IPS-20b (cell line): ENCODE data around the gene MAN1A1.

Source experiments
- H3K27ac ChIP-seq: one replicate; pipeline ENCODE4 v1.5.1; 2013; ENCODE audit warnings: low read length
- H3K27me3 ChIP-seq: 2 replicates; pipeline ENCODE4 v1.6.1; 2013; ENCODE audit warnings: mild to moderate bottlenecking, low read length, inconsistent platforms; ENCODE audit not compliant: insufficient read depth
- H3K36me3 ChIP-seq: 2 replicates; pipeline ENCODE4 v1.6.1; 2013; ENCODE audit warnings: low read depth, mild to moderate bottlenecking, inconsistent platforms, low read length, moderate library complexity; ENCODE audit not compliant: insufficient read depth
- H3K4me1 ChIP-seq: 2 replicates; pipeline ENCODE4 v1.6.1; 2013; ENCODE audit warnings: mild to moderate bottlenecking, control low read depth, inconsistent platforms, low read length, moderate library complexity; ENCODE audit not compliant: insufficient read depth
- H3K4me3 ChIP-seq: 2 replicates; pipeline ENCODE4 v1.5.1; 2013; ENCODE audit warnings: mild to moderate bottlenecking, low read length, inconsistent platforms
- H3K9ac ChIP-seq: 2 replicates; pipeline ENCODE4 v1.6.1; 2013; ENCODE audit warnings: low read depth, mild to moderate bottlenecking, inconsistent platforms, low read length, moderate library complexity
- H3K9me3 ChIP-seq: 2 replicates; pipeline ENCODE4 v1.6.1; 2013; ENCODE audit warnings: mild to moderate bottlenecking, low read depth, low read length, inconsistent platforms; ENCODE audit not compliant: insufficient read depth

The MAN1A1 gene

GRCh38 chr6:119234457-119234856 is 115.1 kb downstream of the MAN1A1 start:
- Histone ChIP-seq H3K9ac (no peak overlapping the region), H3K9me3 (no peaks in the 10 kb centered on the region), H3K4me1 (no peaks in the 10 kb centered on the region), H3K27me3 (no peaks in the 10 kb centered on the region), H3K4me3 (no peak overlapping the region), H3K36me3 (no peaks in the 10 kb centered on the region), H3K27ac (no peak overlapping the region)

DNA sequence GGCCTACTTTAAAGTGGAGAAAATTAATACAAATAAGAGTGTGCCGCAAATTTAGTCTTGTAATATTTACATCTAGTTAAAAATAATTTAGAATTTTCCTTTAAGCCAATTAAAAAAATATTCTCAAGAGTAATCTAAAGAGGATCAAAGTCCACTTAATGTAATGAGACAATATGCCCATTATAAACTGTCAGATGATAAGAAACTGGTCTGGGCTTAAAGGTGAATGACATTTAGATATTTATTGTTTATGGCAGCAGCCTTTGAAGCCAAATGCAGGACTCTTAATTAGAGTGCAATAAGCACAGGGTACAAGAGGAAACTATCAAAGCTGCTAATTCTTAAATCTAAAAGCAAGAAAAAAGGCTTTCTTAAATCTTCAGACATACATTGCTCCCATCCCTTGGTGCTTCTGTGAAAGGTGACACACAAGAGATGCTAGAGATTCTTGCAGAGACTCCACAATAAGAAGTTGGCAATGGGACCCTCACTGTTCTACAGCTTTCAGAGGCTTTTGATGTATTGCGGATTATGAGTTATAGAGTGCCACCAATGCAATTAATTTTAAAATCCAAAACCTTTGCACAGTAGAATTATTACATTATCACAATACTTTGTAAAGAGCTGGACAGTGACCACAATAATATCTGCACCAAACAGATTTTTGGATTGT is 116.1 kb downstream of the MAN1A1 start:
- Histone ChIP-seq H3K4me3 (no peak overlapping the region), H3K27me3 (no peaks in the 10 kb centered on the region), H3K27ac (no peak overlapping the region), H3K36me3 (no peaks in the 10 kb centered on the region), H3K9me3 (no peaks in the 10 kb centered on the region), H3K9ac (no peak overlapping the region), H3K4me1 (no peaks in the 10 kb centered on the region)

- no peak overlapping the region for H3K4me3 ChIP-seq
- no peaks in the 10 kb centered on the region for H3K36me3 ChIP-seq
- no peaks in the 10 kb centered on the region for H3K9me3 ChIP-seq
- H3K9ac ChIP-seq, result no peak overlapping the region
- no peak overlapping the region for H3K27ac ChIP-seq
- H3K4me1 ChIP-seq, result no peaks in the 10 kb centered on the region
- H3K27me3 ChIP-seq, result no peaks in the 10 kb centered on the region
Observed at GRCh38 chr6:119231394-119231793, 118.2 kb downstream of the MAN1A1 start.

GRCh38 chr6:119230160-119230559 is 119.4 kb downstream of the MAN1A1 start:
- Histone ChIP-seq H3K27ac (no peak overlapping the region), H3K4me3 (no peak overlapping the region), H3K36me3 (no peaks in the 10 kb centered on the region), H3K9me3 (no peaks in the 10 kb centered on the region), H3K4me1 (no peaks in the 10 kb centered on the region), H3K9ac (no peak overlapping the region), H3K27me3 (no peaks in the 10 kb centered on the region)

GRCh38 chr6:119227377-119227776 is 122.2 kb downstream of the MAN1A1 start:
- Histone ChIP-seq H3K27ac (no peak overlapping the region), H3K27me3 (no peaks in the 10 kb centered on the region), H3K4me3 (no peak overlapping the region), H3K4me1 (no peaks in the 10 kb centered on the region), H3K9me3 (no peaks in the 10 kb centered on the region), H3K9ac (no peak overlapping the region), H3K36me3 (no peaks in the 10 kb centered on the region)

- no peaks in the 10 kb centered on the region for H3K27me3 ChIP-seq
- no peak overlapping the region for H3K9ac ChIP-seq
- H3K9me3 ChIP-seq, result no peaks in the 10 kb centered on the region
- no peak overlapping the region for H3K27ac ChIP-seq
- no peaks in the 10 kb centered on the region for H3K36me3 ChIP-seq
- H3K4me1 ChIP-seq, result no peaks in the 10 kb centered on the region
- no peak overlapping the region for H3K4me3 ChIP-seq
Observed at GRCh38 chr6:119226089-119226488, 123.5 kb downstream of the MAN1A1 start.

GRCh38 chr6:119224095-119224701 is 125.4 kb downstream of the MAN1A1 start:
- Histone ChIP-seq H3K4me1 (no peaks in the 10 kb centered on the region), H3K27ac (no peak overlapping the region), H3K4me3 (no peak overlapping the region), H3K36me3 (no peaks in the 10 kb centered on the region), H3K27me3 (no peaks in the 10 kb centered on the region), H3K9ac (no peak overlapping the region), H3K9me3 (no peaks in the 10 kb centered on the region)

DNA sequence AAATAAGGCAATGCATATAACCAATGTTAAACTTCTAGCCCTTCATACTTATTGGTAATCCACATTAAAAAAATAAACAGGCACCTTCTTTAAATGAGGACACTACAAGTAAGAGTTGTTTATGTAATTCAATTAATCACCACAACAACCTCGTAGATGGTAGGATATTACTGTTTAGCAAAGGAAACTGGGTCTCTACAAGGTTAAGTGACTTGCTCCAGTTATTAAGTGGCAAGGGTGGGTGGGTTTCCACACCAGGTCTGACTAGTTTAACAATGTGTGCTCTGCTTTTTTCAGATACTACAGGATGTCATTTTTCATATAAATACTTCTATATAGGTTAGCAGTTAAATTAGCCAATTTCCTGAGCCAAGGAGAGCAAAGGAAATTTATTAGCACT is 129.1 kb downstream of the MAN1A1 start:
- Histone ChIP-seq H3K27me3 (no peaks in the 10 kb centered on the region), H3K4me3 (no peak overlapping the region), H3K4me1 (no peaks in the 10 kb centered on the region), H3K9me3 (no peaks in the 10 kb centered on the region), H3K27ac (no peak overlapping the region), H3K9ac (no peak overlapping the region), H3K36me3 (no peaks in the 10 kb centered on the region)

GRCh38 chr6:119218548-119218947 is 131.0 kb downstream of the MAN1A1 start:
- Histone ChIP-seq H3K4me1 (no peaks in the 10 kb centered on the region), H3K9me3 (no peaks in the 10 kb centered on the region)

DNA sequence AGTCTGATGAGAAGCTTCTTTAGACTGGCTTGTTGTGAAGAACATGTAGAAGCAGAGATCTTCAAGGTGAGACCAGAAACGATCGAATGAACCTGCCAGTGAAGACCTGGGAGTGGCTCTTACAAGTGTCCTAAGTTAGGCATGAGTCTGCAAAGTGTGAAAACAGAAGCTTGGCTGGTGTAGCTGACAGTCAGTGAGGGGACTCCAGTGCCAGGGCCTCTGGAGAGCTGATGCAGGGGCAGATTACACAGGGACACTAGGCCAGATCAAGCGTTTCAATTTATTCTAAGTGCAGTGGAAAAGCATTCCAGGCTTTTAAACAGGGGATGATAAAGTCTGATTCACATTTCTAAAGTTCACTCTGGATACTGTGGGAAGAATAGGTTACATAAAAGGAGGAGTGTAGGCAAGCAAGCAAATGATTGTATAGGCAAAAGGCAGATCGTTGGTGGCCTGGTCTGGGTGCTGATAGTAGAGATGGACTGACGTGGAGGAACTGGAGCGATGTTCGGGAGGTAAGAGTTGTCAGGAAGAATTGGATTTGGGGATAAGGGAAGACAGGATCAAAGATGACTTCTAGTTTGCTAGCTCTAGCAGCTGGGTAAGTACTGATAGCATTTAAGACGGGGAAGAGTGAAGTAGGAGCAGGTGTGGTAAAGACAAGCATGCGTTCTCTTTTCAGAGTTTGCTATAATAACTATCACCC is 133.5 kb downstream of the MAN1A1 start:
- Histone ChIP-seq H3K4me1 (no peaks in the 10 kb centered on the region), H3K9me3 (no peaks in the 10 kb centered on the region), H3K9ac (no peak overlapping the region), H3K27me3 (no peaks in the 10 kb centered on the region), H3K36me3 (no peaks in the 10 kb centered on the region), H3K4me3 (no peak overlapping the region), H3K27ac (no peak overlapping the region)

More at GRCh38 chr6:119218548-119218947, 131.0 kb downstream of the MAN1A1 start:
- H3K27me3 ChIP-seq, result no peaks in the 10 kb centered on the region
- no peaks in the 10 kb centered on the region for H3K36me3 ChIP-seq
- no peak overlapping the region for H3K4me3 ChIP-seq
- H3K27ac ChIP-seq, result no peak overlapping the region
- H3K9ac ChIP-seq, result no peak overlapping the region

DNA sequence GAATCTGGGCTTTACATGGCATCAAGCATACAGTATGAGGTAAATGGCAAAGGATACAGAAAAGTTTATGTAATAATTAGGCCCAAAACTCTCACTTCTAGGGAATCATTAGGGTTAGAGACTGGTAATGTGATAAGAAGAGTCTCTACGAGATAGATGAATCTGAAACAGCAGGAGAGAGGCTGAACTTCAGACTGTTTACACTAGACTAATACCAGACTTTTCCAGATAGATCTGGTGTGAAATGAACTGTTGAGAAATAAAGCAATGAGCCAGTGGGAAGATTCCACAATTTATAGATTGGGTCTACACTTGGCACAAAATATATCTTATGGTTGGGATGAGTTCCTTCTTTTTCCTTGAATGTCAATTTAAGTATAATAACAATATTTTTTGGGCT is 134.3 kb downstream of the MAN1A1 start:
- H3K36me3 ChIP-seq, result no peaks in the 10 kb centered on the region
- no peaks in the 10 kb centered on the region for H3K9me3 ChIP-seq
- no peaks in the 10 kb centered on the region for H3K27me3 ChIP-seq
- H3K9ac ChIP-seq, result no peak overlapping the region
- H3K4me3 ChIP-seq, result no peak overlapping the region
- no peak overlapping the region for H3K27ac ChIP-seq
- H3K4me1 ChIP-seq, result no peaks in the 10 kb centered on the region

DNA sequence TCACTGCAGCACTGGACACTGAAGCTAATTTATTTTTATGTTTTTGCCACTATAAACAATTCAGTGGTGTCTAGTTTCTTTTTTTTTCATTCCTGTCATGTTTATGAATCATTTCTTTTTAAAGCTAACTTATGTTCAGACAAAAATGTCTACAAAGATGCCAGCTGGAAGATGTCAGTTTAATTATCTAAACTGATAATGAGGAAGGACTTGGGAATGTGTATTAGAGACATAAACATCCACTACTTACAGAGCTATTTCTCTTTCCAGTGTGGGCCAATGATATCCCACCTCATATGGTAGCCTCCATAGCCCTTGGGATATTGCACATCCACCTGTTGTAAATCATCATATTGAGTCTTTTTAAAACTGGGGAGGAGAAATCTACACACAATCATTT is 139.0 kb downstream of the MAN1A1 start:
- no peaks in the 10 kb centered on the region for H3K9me3 ChIP-seq
- H3K36me3 ChIP-seq, result no peaks in the 10 kb centered on the region
- no peaks in the 10 kb centered on the region for H3K4me1 ChIP-seq
- H3K9ac ChIP-seq, result no peak overlapping the region
- H3K27ac ChIP-seq, result no peak overlapping the region
- no peak overlapping the region for H3K4me3 ChIP-seq
- H3K27me3 ChIP-seq, result no peaks in the 10 kb centered on the region
